GM12878 (cell line): Measurements from ENCODE around the gene WSCD2. TPM values are rescaled to one million over a fixed set of nuclear protein-coding genes. Genes with fewer than 3 reads are reported as not detected.

ENCODE experiments used
- ATAC-seq: fragments of 200-7000 bp; cut with Tn5 transposase; 3 replicates; pipeline ENCODE4 v1.9.1; 2020; ENCODE audit warnings: mild to moderate bottlenecking, moderate library complexity
- BruUV-seq: library from RNA; stranded (reverse); fragments of 400-500 nt; replicated peaks from 2 replicates; lab custom pipeline; 2021; lab: Mats Ljungman, UMichigan
- CTCF ChIA-PET: fragments of 300-600 bp; sonication (Branson Sonifier 250); formaldehyde crosslinking; extraction: SDS; loops from one replicate; lab custom pipeline; 2021; ENCODE audit warnings: inconsistent platforms; lab: Yijun Ruan, JAX
- POLR2A ChIA-PET: fragments of 350-600 bp; formaldehyde crosslinking; extraction: SDS; loops from one replicate; lab custom pipeline; 2021; ENCODE audit warnings: inconsistent platforms; lab: Charles Lee
- RAD21 ChIA-PET: fragments of 300-600 bp; sonication (Branson Sonifier 250); formaldehyde crosslinking; loops from one replicate; lab custom pipeline; 2023; ENCODE audit warnings: antibody characterized with exemption; ENCODE audit not compliant: unreplicated experiment; lab: Charles Lee
- SMC1A ChIA-PET: fragments of 300-600 bp; sonication (Branson Sonifier 250); formaldehyde crosslinking; loops from one replicate; lab custom pipeline; 2023; ENCODE audit not compliant: unreplicated experiment, uncharacterized antibody; lab: Charles Lee
- DNase-seq: peaks from one replicate; pipeline ENCODE4 v3.0.0-alpha.2; 2011; ENCODE audit warnings: low read depth, low spot score
- FAIRE-seq: peaks from 3 replicates; lab custom pipeline; 2011; peaks lifted over from hg19 to GRCh38; lab: Jason Lieb, UNC
- H2AFZ ChIP-seq: 2 replicates; pipeline ENCODE4 v1.6.0; 2011; ENCODE audit warnings: low read depth, low read length, control low read depth; ENCODE audit not compliant: control insufficient read depth
- H3K27ac ChIP-seq: 2 replicates; pipeline ENCODE4 v1.5.1; 2011; ENCODE audit warnings: control low read depth; ENCODE audit not compliant: control insufficient read depth, insufficient read depth
- H3K27me3 ChIP-seq, 2 experiments: replicated peaks in 1 of 2; 2 replicates each; pipeline versions ENCODE4 v1.6.0 to v1.6.1; 2011; ENCODE audit warnings: low read length in 1 of 2; ENCODE audit not compliant: control insufficient read depth in 2 of 2, insufficient read depth in 2 of 2
- H3K36me3 ChIP-seq, 2 experiments: 2 replicates each; pipeline ENCODE4 v1.5.1; 2011; ENCODE audit warnings: low read length in 1 of 2; ENCODE audit not compliant: control insufficient read depth in 2 of 2, insufficient read depth in 2 of 2
- H3K4me1 ChIP-seq: 2 replicates; pipeline ENCODE4 v1.6.1; 2011; ENCODE audit warnings: mild to moderate bottlenecking, low read length, moderate library complexity, mixed read lengths; ENCODE audit not compliant: control insufficient read depth, insufficient read depth
- H3K4me2 ChIP-seq: 2 replicates; pipeline ENCODE4 v1.6.0; 2011; ENCODE audit warnings: control low read depth; ENCODE audit not compliant: control insufficient read depth, insufficient read depth
- H3K4me3 ChIP-seq: fragments of 200-600 bp; sonication (generic); 2 replicates; pipeline ENCODE4 v1.5.1; 2016
- H3K79me2 ChIP-seq: 2 replicates; pipeline ENCODE4 v1.6.0; 2011; ENCODE audit warnings: low read length; ENCODE audit not compliant: control insufficient read depth, insufficient read depth
- H3K9ac ChIP-seq: 2 replicates; pipeline ENCODE4 v1.8.0; 2011; ENCODE audit warnings: low read length, control low read depth, mixed read lengths; ENCODE audit not compliant: control insufficient read depth, insufficient read depth
- H3K9me3 ChIP-seq: replicated peaks from 3 replicates; pipeline ENCODE4 v1.5.1; 2011; ENCODE audit warnings: mild to moderate bottlenecking, low read length; ENCODE audit not compliant: control insufficient read depth, insufficient read depth
- H4K20me1 ChIP-seq: 2 replicates; pipeline ENCODE4 v1.6.0; 2011; ENCODE audit not compliant: control insufficient read depth, insufficient read depth
- CBX5 ChIP-seq: sonication (generic); IDR thresholded peaks from 2 replicates; pipeline ENCODE4 v1.6.1; 2016; ENCODE audit warnings: low read depth, moderate library complexity, mild to moderate bottlenecking, inconsistent platforms
- CHD4 ChIP-seq: fragments of 200-600 bp; sonication (generic); IDR thresholded peaks from 2 replicates; pipeline ENCODE4 v1.6.1; 2016; ENCODE audit warnings: mild to moderate bottlenecking
- DPF2 ChIP-seq: fragments of 450-650 bp; IDR thresholded peaks from 2 replicates; pipeline ENCODE4 v1.6.1; 2017; ENCODE audit warnings: mild to moderate bottlenecking
- GABPA ChIP-seq: IDR thresholded peaks from 2 replicates; pipeline ENCODE4 v1.6.1; 2014; ENCODE audit warnings: antibody characterized with exemption, low read depth, mild to moderate bottlenecking, inconsistent platforms
- HDAC6 ChIP-seq: fragments of 200-600 bp; sonication (generic); IDR thresholded peaks from one replicate; pipeline ENCODE4 v1.8.0; 2017; ENCODE audit warnings: antibody characterized with exemption; ENCODE audit not compliant: unreplicated experiment
- MEF2A ChIP-seq: IDR thresholded peaks from 2 replicates; pipeline ENCODE4 v1.6.1; 2011; ENCODE audit warnings: low read depth, mild to moderate bottlenecking, low read length, moderate library complexity; ENCODE audit not compliant: insufficient read depth
- NRF1 ChIP-seq: conservative IDR thresholded peaks from 2 replicates; pipeline ENCODE4 v1.6.1; 2011; ENCODE audit warnings: mild to moderate bottlenecking, low read depth, low read length, improper control_type of control experiment
- RELA ChIP-seq: fragments of 450-650 bp; IDR thresholded peaks from 2 replicates; pipeline ENCODE4 v1.8.0; 2014; ENCODE audit warnings: borderline replicate concordance; ENCODE audit not compliant: partially characterized antibody
- RELB ChIP-seq: fragments of 450-650 bp; IDR thresholded peaks from 2 replicates; pipeline ENCODE4 v1.6.1; 2017; ENCODE audit warnings: low read depth, mild to moderate bottlenecking, moderate library complexity
- REST ChIP-seq: IDR thresholded peaks from 2 replicates; pipeline ENCODE4 v1.6.1; 2012; ENCODE audit warnings: mild to moderate bottlenecking, low read depth, low read length
- SMAD5 ChIP-seq: IDR thresholded peaks from 2 replicates; pipeline ENCODE4 v1.6.1; 2016; ENCODE audit warnings: antibody characterized with exemption, low read depth
- SMARCA5 ChIP-seq: fragments of 450-650 bp; IDR thresholded peaks from 2 replicates; pipeline ENCODE4 v1.6.1; 2017; ENCODE audit warnings: mild to moderate bottlenecking
- SREBF2 ChIP-seq: IDR thresholded peaks from 2 replicates; pipeline ENCODE4 v1.6.1; 2012; ENCODE audit warnings: mild to moderate bottlenecking, low read length
- TARDBP ChIP-seq: IDR thresholded peaks from 2 replicates; pipeline ENCODE4 v1.6.1; 2016; ENCODE audit warnings: borderline replicate concordance
- WGBS: methylation state at CpG from one replicate; pipeline ENCODE4 v1.1.6; 2016; ENCODE audit warnings: low lambda C conversion rate; ENCODE audit not compliant: insufficient replicate concordance, insufficient coverage; ENCODE audit errors: missing lambda C conversion rate; 5-methylcytosine and 5-hydroxymethylcytosine counted together
- in situ Hi-C: fragments of 300-500 bp; cut with MboI; formaldehyde crosslinking; loops from 9 replicates; pipeline ENCODE4 v1.14.3; 2018; ENCODE audit warnings: mixed read lengths
- intact Hi-C: fragments of 100-400 bp; cut with micrococcal nuclease; formaldehyde crosslinking; loops from one replicate; pipeline ENCODE4 v1.14.2; 2022; ENCODE audit not compliant: unreplicated experiment
- polyA plus RNA-seq, 11 experiments: library from polyadenylated mRNA; depleted of rRNA in 4 of 11; unstranded in 6 of 11; stranded (reverse) in 5 of 11; fragments of >200 nt; fragmentation: Nextera tagmentation in 4 of 11; fragmentation: Illumina TruSeq in 1 of 11; extraction: Ambion mirVana in 4 of 11; extraction: Trizol in 1 of 11; gene quantifications; 1 replicate in 1 of 11; 2 replicates in 10 of 11; pipeline versions ENCODE4 v1.2.1 to v1.2.3, GENCODE V29; 2011 to 2016; ENCODE audit warnings: inconsistent platforms in 2 of 11, missing spikeins in 2 of 11, low read depth in 1 of 11
- total RNA-seq, 4 experiments: library from RNA; depleted of rRNA in 3 of 4; stranded (reverse); fragments of >200 nt in 3 of 4; fragmentation: Illumina TruSeq in 1 of 4; extraction: Trizol in 1 of 4; gene quantifications; 2 replicates each; pipeline versions ENCODE4 v1.2.1 to v1.2.3, GENCODE V29; 2013 to 2021
- TF ChIP-seq, protein P1 (sequence below): fragments of 450-650 bp; IDR thresholded peaks from 2 replicates; pipeline ENCODE4 v1.6.1; 2016; ENCODE audit warnings: mild to moderate bottlenecking

The WSCD2 gene
- total and polyA plus RNA-seq, 10 of the 15 experiments (the other 5 are each of a cell fraction or from before 2014, with no cell fraction given): 0.41 TPM; not detected in 9

DNA sequence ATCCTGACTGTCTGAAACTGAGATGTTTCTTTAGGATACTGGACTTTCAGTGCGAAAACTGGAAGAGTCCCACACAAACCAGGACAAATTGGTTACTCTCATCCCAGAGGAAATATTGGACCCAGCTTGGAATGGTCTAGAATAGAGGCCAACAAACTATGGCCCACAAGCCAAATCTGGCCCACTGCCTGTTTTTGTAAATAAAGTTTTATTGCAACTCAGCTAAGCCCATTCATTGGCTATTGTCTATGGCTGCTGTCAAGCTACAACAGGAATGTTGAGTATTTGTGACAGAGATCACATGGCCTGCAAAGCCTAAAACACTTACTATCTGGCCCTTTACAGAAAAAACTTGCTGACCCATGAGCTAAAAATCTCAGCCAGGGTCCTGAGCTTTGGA, 6.5 kb downstream of the WSCD2 start (continued):
- TF ChIP-seq REST (no peak), RELA (no peak)
- TF ChIP-seq, protein P1, sequence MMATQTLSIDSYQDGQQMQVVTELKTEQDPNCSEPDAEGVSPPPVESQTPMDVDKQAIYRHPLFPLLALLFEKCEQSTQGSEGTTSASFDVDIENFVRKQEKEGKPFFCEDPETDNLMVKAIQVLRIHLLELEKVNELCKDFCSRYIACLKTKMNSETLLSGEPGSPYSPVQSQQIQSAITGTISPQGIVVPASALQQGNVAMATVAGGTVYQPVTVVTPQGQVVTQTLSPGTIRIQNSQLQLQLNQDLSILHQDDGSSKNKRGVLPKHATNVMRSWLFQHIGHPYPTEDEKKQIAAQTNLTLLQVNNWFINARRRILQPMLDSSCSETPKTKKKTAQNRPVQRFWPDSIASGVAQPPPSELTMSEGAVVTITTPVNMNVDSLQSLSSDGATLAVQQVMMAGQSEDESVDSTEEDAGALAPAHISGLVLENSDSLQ: no peak

DNA sequence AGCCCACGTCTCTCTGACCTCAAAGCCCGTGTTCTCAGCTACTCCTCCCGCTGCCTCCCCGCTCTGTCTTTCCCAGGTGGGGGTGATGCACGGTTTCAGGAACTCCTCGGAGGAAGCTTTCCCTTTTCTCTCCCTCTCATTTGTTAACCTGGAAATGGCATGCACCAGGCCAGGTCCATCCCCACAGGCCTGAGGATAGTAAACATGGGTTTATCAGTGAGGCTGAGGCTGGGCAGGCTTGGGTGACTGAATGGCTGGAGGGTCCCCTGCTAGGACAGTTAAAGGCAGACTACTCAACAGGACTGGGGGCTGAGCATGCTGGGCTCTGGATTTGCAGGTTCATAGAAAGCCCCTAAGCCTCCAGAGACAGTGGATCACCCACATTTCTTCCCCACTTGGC, 7.6 kb downstream of the WSCD2 start:
- H3K9ac ChIP-seq: no peak overlapping the region
- H3K4me2 ChIP-seq: no peak overlapping the region
- TF ChIP-seq SMAD5: no peak
- TF ChIP-seq SMARCA5: no peak
- TF ChIP-seq SREBF2: no peak
- TF ChIP-seq TARDBP: no peak
- no peak for TF ChIP-seq HDAC6
- no peak for TF ChIP-seq NRF1
- TF ChIP-seq RELB: no peak
- no peak for TF ChIP-seq CHD4
- TF ChIP-seq CBX5: no peak
- TF ChIP-seq DPF2: no peak
- no peak for TF ChIP-seq GABPA
- no peak for TF ChIP-seq RELA
- TF ChIP-seq MEF2A: no peak
- H4K20me1 ChIP-seq: no peaks in the 10 kb centered on the region; the same call in 1 of the 2 replicates
- DNase-seq (no peak), ATAC-seq (no peak), FAIRE-seq (no peak)
- no peaks in the 10 kb centered on the region for H3K36me3 ChIP-seq
- SMC1A ChIA-PET: no interaction called here
- intact Hi-C loops (no loop called here), in situ Hi-C loops (no loop called here)
- WGBS: 39% methylated on average over 6 of the region's 6 CpGs
- no peaks in the 10 kb centered on the region for H3K9me3 ChIP-seq
- peaks cover 0 to 4% of the 10 kb centered on the region in 2 experiments; a peak in 2 of 4 replicates for H3K27me3 ChIP-seq
- no peaks in the 10 kb centered on the region for H3K79me2 ChIP-seq
- CTCF ChIA-PET: no interaction called here
- RAD21 ChIA-PET: no interaction called here
- no peak overlapping the region for H3K27ac ChIP-seq
- H3K4me1 ChIP-seq: no peaks in the 10 kb centered on the region
- H3K4me3 ChIP-seq: no peak overlapping the region
- no TSS peak for BruUV-seq
- POLR2A ChIA-PET: no interaction called here
- no peak overlapping the region for H2AFZ ChIP-seq
